Activated T-cell treated with anti-CD3 and anti-CD28 coated beads, Interleukin-2, amount 50 U/mL, for 4 hours (primary cell): ENCODE results near the gene MISP. TPM values are rescaled to one million over a fixed set of nuclear protein-coding genes. Genes with fewer than 3 reads are reported as not detected.
"Not testable (repeated sequence)": the region's sequence is repeated elsewhere in the genome, so short reads cannot be mapped to it uniquely, and the experiment has no call there.

Source experiments
- ATAC-seq, 2 donors: fragments of 200-7000 bp; cut with Tn5 transposase; one replicate each; pipeline ENCODE4 v1.10.0; 2021
- DNase-seq: peaks from one replicate; pipeline ENCODE4 v3.0.0-alpha.2; 2020
- H3K27me3 Mint-ChIP-seq: one replicate; pipeline ENCODE4 v1.8.0; 2021; ENCODE audit warnings: low read depth, mixed read lengths
- H3K36me3 Mint-ChIP-seq: one replicate; pipeline ENCODE4 v1.8.0; 2022; ENCODE audit warnings: mixed read lengths; ENCODE audit not compliant: insufficient read depth
- H3K4me1 Mint-ChIP-seq: one replicate; pipeline ENCODE4 v1.8.0; 2021; ENCODE audit warnings: low read depth, mixed read lengths
- H3K4me3 Mint-ChIP-seq: one replicate; pipeline ENCODE4 v1.8.0; 2021; ENCODE audit warnings: mild to moderate bottlenecking, moderate library complexity, mixed read lengths
- H3K9me3 Mint-ChIP-seq: one replicate; pipeline ENCODE4 v1.8.0; 2021; ENCODE audit warnings: mixed read lengths
- total RNA-seq, 3 donors: library from RNA; stranded (reverse); gene quantifications; one replicate each; pipeline ENCODE4 v1.2.1, GENCODE V29; 2021

The MISP gene
- total RNA-seq: under 1 TPM in 1 of 3 donors, not detected in 2; 0.08 TPM

- Mint-ChIP-seq H3K9me3 (no peaks in the 10 kb centered on the region), H3K4me1 (no peaks in the 10 kb centered on the region), H3K36me3 (no peaks in the 10 kb centered on the region), H3K27me3 (no peaks in the 10 kb centered on the region), H3K4me3 (no peak within 1 kb of the TSS)
- ATAC-seq (no peak), DNase-seq (no peak)
These were observed at the start of gene MISP for GRCh38 chr19:750640-751423. Gene MISP (plus strand): TSS chr19:751112. CDS start chr19:756947, 5,835 bp downstream.

- peaks cover 31% of the 10 kb centered on the region for H3K27me3 Mint-ChIP-seq
- not testable (repeated sequence) for H3K4me3 Mint-ChIP-seq, ATAC-seq, H3K4me1 Mint-ChIP-seq, H3K9me3 Mint-ChIP-seq, H3K36me3 Mint-ChIP-seq, DNase-seq
These were observed 48.1 kb upstream of the MISP start for GRCh38 chr19:702847-703246.

GRCh38 chr19:703329-703650, 47.6 kb upstream of the MISP start:
- no peaks in the 10 kb centered on the region for H3K36me3 Mint-ChIP-seq
- no peaks in the 10 kb centered on the region for H3K9me3 Mint-ChIP-seq
- peaks cover 31% of the 10 kb centered on the region for H3K27me3 Mint-ChIP-seq
- peak in 1 of 2 donors; percentile 12 for ATAC-seq
- no peak for DNase-seq
- no peak overlapping the region for H3K4me3 Mint-ChIP-seq
- peaks cover 5% of the 10 kb centered on the region for H3K4me1 Mint-ChIP-seq

- ATAC-seq: peak; percentile 65 to 79
- no peaks in the 10 kb centered on the region for H3K9me3 Mint-ChIP-seq
- H3K27me3 Mint-ChIP-seq: peaks cover 27% of the 10 kb centered on the region
- peaks cover 5% of the 10 kb centered on the region for H3K4me1 Mint-ChIP-seq
- no peaks in the 10 kb centered on the region for H3K36me3 Mint-ChIP-seq
- H3K4me3 Mint-ChIP-seq: no peak overlapping the region
- peak; percentile 37 for DNase-seq
These were observed 47.1 kb upstream of the MISP start for GRCh38 chr19:703651-704446.

GRCh38 chr19:704447-704741, 46.5 kb upstream of the MISP start:
- Mint-ChIP-seq H3K4me3 (no peak overlapping the region), H3K9me3 (no peaks in the 10 kb centered on the region), H3K27me3 (peaks cover 26% of the 10 kb centered on the region), H3K4me1 (peaks cover 5% of the 10 kb centered on the region), H3K36me3 (no peaks in the 10 kb centered on the region)
- ATAC-seq (peak in 1 of 2 donors; percentile 5), DNase-seq (no peak)

GRCh38 chr19:708154-709143, 42.5 kb upstream of the MISP start, which contains the start of gene PALM:
Gene PALM (plus strand): TSS chr19:708935. CDS start chr19:709147, 212 bp downstream.
- no peaks in the 10 kb centered on the region for H3K9me3 Mint-ChIP-seq
- H3K36me3 Mint-ChIP-seq: no peaks in the 10 kb centered on the region
- H3K4me1 Mint-ChIP-seq: peaks cover 2% of the 10 kb centered on the region
- H3K27me3 Mint-ChIP-seq: peaks cover 34% of the 10 kb centered on the region
- peak in 1 of 2 donors; percentile 39 for ATAC-seq
- no peak within 1 kb of the TSS for H3K4me3 Mint-ChIP-seq
- DNase-seq: no peak

- Mint-ChIP-seq H3K27me3 (peaks cover 34% of the 10 kb centered on the region), H3K4me1 (peaks cover 2% of the 10 kb centered on the region), H3K36me3 (no peaks in the 10 kb centered on the region), H3K9me3 (no peaks in the 10 kb centered on the region), H3K4me3 (no peak overlapping the region)
- ATAC-seq (peak in 1 of 2 donors; percentile 8), DNase-seq (no peak)
These were observed 41.5 kb upstream of the MISP start for GRCh38 chr19:709196-709964.

- H3K27me3 Mint-ChIP-seq: peaks cover 34% of the 10 kb centered on the region
These were observed 40.8 kb upstream of the MISP start for GRCh38 chr19:709965-710571.

GRCh38 chr19:710767-711166, 40.1 kb upstream of the MISP start:
- Mint-ChIP-seq H3K4me1 (peaks cover 2% of the 10 kb centered on the region), H3K27me3 (peaks cover 38% of the 10 kb centered on the region), H3K9me3 (peaks cover 4% of the 10 kb centered on the region), H3K4me3 (no peak overlapping the region), H3K36me3 (peaks cover 4% of the 10 kb centered on the region)
- DNase-seq (no peak), ATAC-seq (no peak)

More at GRCh38 chr19:709965-710571, 40.8 kb upstream of the MISP start:
- H3K9me3 Mint-ChIP-seq: no peaks in the 10 kb centered on the region
- H3K4me3 Mint-ChIP-seq: no peak overlapping the region
- peaks cover 2% of the 10 kb centered on the region for H3K4me1 Mint-ChIP-seq
- DNase-seq (no peak), ATAC-seq (no peak)
- no peaks in the 10 kb centered on the region for H3K36me3 Mint-ChIP-seq

GRCh38 chr19:711254-711653, 39.7 kb upstream of the MISP start:
- Mint-ChIP-seq H3K4me1 (peaks cover 2% of the 10 kb centered on the region), H3K4me3 (no peak overlapping the region), H3K36me3 (peaks cover 4% of the 10 kb centered on the region), H3K9me3 (peaks cover 4% of the 10 kb centered on the region), H3K27me3 (peaks cover 40% of the 10 kb centered on the region)
- ATAC-seq (no peak), DNase-seq (no peak)

- H3K4me3 Mint-ChIP-seq: no peak overlapping the region
- H3K4me1 Mint-ChIP-seq: no peaks in the 10 kb centered on the region
- H3K36me3 Mint-ChIP-seq: peaks cover 4% of the 10 kb centered on the region
- peaks cover 44% of the 10 kb centered on the region for H3K27me3 Mint-ChIP-seq
- H3K9me3 Mint-ChIP-seq: peaks cover 4% of the 10 kb centered on the region
- no peak for DNase-seq
- ATAC-seq: no peak
These were observed 35.6 kb upstream of the MISP start for GRCh38 chr19:715347-715746.

- ATAC-seq (no peak), DNase-seq (no peak)
- peaks cover 4% of the 10 kb centered on the region for H3K9me3 Mint-ChIP-seq
- H3K27me3 Mint-ChIP-seq: peaks cover 39% of the 10 kb centered on the region
- H3K4me1 Mint-ChIP-seq: no peaks in the 10 kb centered on the region
- no peak overlapping the region for H3K4me3 Mint-ChIP-seq
- peaks cover 4% of the 10 kb centered on the region for H3K36me3 Mint-ChIP-seq
These were observed 32.5 kb upstream of the MISP start for GRCh38 chr19:718251-718951.
